ENCODE results near the gene KDM3A. TPM values are rescaled to one million over a fixed set of nuclear protein-coding genes. Genes with fewer than 3 reads are reported as not detected.

KDM3A gene
- polyA plus RNA-seq, 1 of the 3 experiments (the other 2 are of a cell fraction), result 13.7 TPM

DNA sequence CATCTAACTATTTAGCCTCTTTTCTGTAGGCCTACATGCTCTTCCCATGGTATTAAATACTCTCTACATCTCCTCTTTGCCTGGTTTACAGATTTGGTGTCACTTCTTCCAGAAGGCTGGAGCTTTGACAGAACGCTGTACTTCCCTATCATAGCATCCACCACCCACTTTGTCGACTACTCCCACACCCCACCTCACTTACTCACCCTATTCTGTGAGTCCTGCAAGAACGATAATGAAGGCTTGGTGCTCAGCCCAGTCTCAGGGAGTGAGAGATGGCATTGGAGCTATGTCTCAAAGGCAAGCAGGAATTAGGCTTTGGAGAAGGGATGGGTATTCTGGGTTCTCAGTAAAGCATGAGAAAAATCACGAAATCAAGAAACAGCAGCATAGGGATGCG lies 20.3 kb upstream of the KDM3A start:
- no peak overlapping the region for H3K27ac ChIP-seq (ENCODE audit: low read depth in 2 of 2, low read length in 1 of 2)
- ChIA-PET CTCF (no interaction called here), POLR2A (interaction anchor here (0.9 kb wide), 1 partner anchor 20 kb away, joined by 3 read pairs; the partner anchor contains the start of gene KDM3A)
- H3K36me3 ChIP-seq (replicated peaks in 1 of 2; ENCODE audit: control insufficient read depth in 1 of 2, insufficient read depth in 2 of 2, low read length in 1 of 2), result no peaks in the 10 kb centered on the region
- H3K4me3 ChIP-seq (ENCODE audit: low read depth in 2 of 2, low read length in 1 of 2), result no peak overlapping the region
- H4K20me1 ChIP-seq (ENCODE audit: insufficient read depth), result no peaks in the 10 kb centered on the region
- H3K9me3 ChIP-seq, result no peaks in the 10 kb centered on the region
- H3K27me3 ChIP-seq (ENCODE audit: insufficient read depth), result no peaks in the 10 kb centered on the region
- no peaks in the 10 kb centered on the region for H3K9me2 ChIP-seq
- H3F3A ChIP-seq (replicated peaks; ENCODE audit: insufficient read depth), result no peaks in the 10 kb centered on the region
- no peak overlapping the region for H3K4me2 ChIP-seq
- DNase-seq, result no peak
- 9% methylated on average over 5 of the region's 5 CpGs for WGBS (ENCODE audit: low lambda C conversion rate)
- TF ChIP-seq MXI1 (IDR thresholded peaks at IDR 0.05; ENCODE audit: low read depth, low read length) (no peak), TAF1 (IDR thresholded peaks at IDR 0.05; ENCODE audit: borderline replicate concordance, low read depth, low read length) (no peak), JUND (IDR thresholded peaks at IDR 0.05) (no peak), NFIC (IDR thresholded peaks at IDR 0.05; ENCODE audit: borderline replicate concordance) (no peak), EZH2phosphoT487 (IDR thresholded peaks at IDR 0.05; ENCODE audit: borderline replicate concordance, low read depth) (no peak), SIN3A (IDR thresholded peaks at IDR 0.05; ENCODE audit: borderline replicate concordance, low read depth, low read length) (no peak), FOXJ3 (CRISPR knock-in tag; IDR thresholded peaks at IDR 0.05) (no peak), POLR2AphosphoS5 (IDR thresholded peaks at IDR 0.05; ENCODE audit: low read depth, low read length) (no peak), GABPA (IDR thresholded peaks at IDR 0.05; ENCODE audit: low read depth) (no peak), RCOR1 (IDR thresholded peaks at IDR 0.05; ENCODE audit: low read length) (no peak), RXRA (IDR thresholded peaks at IDR 0.05; ENCODE audit: borderline replicate concordance, low read depth) (no peak), TCF12 (IDR thresholded peaks at IDR 0.05) (no peak)
- TF ChIP-seq, protein P1, sequence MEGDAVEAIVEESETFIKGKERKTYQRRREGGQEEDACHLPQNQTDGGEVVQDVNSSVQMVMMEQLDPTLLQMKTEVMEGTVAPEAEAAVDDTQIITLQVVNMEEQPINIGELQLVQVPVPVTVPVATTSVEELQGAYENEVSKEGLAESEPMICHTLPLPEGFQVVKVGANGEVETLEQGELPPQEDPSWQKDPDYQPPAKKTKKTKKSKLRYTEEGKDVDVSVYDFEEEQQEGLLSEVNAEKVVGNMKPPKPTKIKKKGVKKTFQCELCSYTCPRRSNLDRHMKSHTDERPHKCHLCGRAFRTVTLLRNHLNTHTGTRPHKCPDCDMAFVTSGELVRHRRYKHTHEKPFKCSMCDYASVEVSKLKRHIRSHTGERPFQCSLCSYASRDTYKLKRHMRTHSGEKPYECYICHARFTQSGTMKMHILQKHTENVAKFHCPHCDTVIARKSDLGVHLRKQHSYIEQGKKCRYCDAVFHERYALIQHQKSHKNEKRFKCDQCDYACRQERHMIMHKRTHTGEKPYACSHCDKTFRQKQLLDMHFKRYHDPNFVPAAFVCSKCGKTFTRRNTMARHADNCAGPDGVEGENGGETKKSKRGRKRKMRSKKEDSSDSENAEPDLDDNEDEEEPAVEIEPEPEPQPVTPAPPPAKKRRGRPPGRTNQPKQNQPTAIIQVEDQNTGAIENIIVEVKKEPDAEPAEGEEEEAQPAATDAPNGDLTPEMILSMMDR (IDR thresholded peaks at IDR 0.05), result no peak
- TF ChIP-seq, protein P2, sequence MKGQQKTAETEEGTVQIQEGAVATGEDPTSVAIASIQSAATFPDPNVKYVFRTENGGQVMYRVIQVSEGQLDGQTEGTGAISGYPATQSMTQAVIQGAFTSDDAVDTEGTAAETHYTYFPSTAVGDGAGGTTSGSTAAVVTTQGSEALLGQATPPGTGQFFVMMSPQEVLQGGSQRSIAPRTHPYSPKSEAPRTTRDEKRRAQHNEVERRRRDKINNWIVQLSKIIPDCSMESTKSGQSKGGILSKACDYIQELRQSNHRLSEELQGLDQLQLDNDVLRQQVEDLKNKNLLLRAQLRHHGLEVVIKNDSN (IDR thresholded peaks at IDR 0.05; ENCODE audit: borderline replicate concordance, low read depth), result no peak
- TF ChIP-seq, protein P3, sequence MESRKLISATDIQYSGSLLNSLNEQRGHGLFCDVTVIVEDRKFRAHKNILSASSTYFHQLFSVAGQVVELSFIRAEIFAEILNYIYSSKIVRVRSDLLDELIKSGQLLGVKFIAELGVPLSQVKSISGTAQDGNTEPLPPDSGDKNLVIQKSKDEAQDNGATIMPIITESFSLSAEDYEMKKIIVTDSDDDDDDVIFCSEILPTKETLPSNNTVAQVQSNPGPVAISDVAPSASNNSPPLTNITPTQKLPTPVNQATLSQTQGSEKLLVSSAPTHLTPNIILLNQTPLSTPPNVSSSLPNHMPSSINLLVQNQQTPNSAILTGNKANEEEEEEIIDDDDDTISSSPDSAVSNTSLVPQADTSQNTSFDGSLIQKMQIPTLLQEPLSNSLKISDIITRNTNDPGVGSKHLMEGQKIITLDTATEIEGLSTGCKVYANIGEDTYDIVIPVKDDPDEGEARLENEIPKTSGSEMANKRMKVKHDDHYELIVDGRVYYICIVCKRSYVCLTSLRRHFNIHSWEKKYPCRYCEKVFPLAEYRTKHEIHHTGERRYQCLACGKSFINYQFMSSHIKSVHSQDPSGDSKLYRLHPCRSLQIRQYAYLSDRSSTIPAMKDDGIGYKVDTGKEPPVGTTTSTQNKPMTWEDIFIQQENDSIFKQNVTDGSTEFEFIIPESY (IDR thresholded peaks at IDR 0.05; ENCODE audit: borderline replicate concordance, low read depth), result no peak
- TF ChIP-seq, protein P4, sequence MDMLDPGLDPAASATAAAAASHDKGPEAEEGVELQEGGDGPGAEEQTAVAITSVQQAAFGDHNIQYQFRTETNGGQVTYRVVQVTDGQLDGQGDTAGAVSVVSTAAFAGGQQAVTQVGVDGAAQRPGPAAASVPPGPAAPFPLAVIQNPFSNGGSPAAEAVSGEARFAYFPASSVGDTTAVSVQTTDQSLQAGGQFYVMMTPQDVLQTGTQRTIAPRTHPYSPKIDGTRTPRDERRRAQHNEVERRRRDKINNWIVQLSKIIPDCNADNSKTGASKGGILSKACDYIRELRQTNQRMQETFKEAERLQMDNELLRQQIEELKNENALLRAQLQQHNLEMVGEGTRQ (IDR thresholded peaks at IDR 0.05; ENCODE audit: borderline replicate concordance, low read depth, low read length), result no peak
- H2AFZ ChIP-seq (ENCODE audit: low read depth), result no peak overlapping the region
- no peaks in the 10 kb centered on the region for H3K4me1 ChIP-seq (ENCODE audit: control insufficient read depth in 1 of 2, insufficient read depth in 2 of 2, low read depth in 1 of 2, low read length in 1 of 2)
- no peaks in the 10 kb centered on the region for H3K79me2 ChIP-seq (ENCODE audit: insufficient read depth)
- no peak overlapping the region for H3K9ac ChIP-seq
